ENCODE results near the gene GAA.

DNA sequence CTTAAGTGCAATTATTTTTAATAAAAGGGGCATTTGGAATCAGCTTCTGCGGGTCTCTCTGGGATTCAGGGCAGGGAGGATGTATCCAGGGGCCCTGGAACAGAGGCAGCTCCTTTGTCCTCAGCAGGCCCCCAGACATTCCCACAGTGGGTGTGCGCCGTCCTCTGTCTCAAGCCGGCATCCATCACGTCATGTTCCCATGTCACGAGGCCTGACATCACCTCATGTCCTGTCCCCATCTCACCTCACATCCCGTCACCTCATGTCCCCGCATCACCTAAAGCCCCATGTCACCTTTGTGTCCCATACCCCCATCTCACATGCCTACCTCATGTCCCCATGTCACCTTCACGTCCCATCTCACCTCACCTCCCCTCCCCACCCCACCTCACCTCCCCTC, 18.5 kb downstream of the GAA start:
- TF ChIP-seq, protein P1, sequence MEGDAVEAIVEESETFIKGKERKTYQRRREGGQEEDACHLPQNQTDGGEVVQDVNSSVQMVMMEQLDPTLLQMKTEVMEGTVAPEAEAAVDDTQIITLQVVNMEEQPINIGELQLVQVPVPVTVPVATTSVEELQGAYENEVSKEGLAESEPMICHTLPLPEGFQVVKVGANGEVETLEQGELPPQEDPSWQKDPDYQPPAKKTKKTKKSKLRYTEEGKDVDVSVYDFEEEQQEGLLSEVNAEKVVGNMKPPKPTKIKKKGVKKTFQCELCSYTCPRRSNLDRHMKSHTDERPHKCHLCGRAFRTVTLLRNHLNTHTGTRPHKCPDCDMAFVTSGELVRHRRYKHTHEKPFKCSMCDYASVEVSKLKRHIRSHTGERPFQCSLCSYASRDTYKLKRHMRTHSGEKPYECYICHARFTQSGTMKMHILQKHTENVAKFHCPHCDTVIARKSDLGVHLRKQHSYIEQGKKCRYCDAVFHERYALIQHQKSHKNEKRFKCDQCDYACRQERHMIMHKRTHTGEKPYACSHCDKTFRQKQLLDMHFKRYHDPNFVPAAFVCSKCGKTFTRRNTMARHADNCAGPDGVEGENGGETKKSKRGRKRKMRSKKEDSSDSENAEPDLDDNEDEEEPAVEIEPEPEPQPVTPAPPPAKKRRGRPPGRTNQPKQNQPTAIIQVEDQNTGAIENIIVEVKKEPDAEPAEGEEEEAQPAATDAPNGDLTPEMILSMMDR (IDR thresholded peaks at IDR 0.05), result no peak
- no peak for TF ChIP-seq POLR2A (IDR thresholded peaks at IDR 0.05)
